Measurements from ENCODE around the gene GRK5. TPM values are rescaled to one million over a fixed set of nuclear protein-coding genes. Genes with fewer than 3 reads are reported as not detected.

GRK5 gene
- total RNA-seq, 1 experiment from 2014 or later = 29.0 TPM

GRCh38 chr10:119319920-119320258 lies 112.5 kb downstream of the GRK5 start:
- Histone ChIP-seq H3K4me3 (ENCODE audit: low read depth in 2 of 2, low read length in 2 of 2) (no peak overlapping the region), H3K36me3 (ENCODE audit: control insufficient read depth, insufficient read depth, low read length) (no peaks in the 10 kb centered on the region), H3K27ac (ENCODE audit: low read length) (peak overlapping the region; percentile 95), H3K9me3 (ENCODE audit: control insufficient read depth, insufficient read depth, low read depth, low read length) (no peaks in the 10 kb centered on the region), H3K27me3 (ENCODE audit: control insufficient read depth, insufficient read depth, low read length) (no peaks in the 10 kb centered on the region), H3K4me1 (ENCODE audit: control insufficient read depth, insufficient read depth, low read length) (peaks cover 63% of the 10 kb centered on the region)
- DNase-seq (ENCODE audit: low read depth, low spot score) (no peak), ATAC-seq (no peak)
- ChIA-PET POLR2A (interaction anchor here (0.6 kb wide), 1 partner anchor 85 kb away, joined by 4 read pairs; no protein-coding TSS in a partner anchor), CTCF (no interaction called here)
- no TSS peak for BruUV-seq (replicated peaks)
- in situ Hi-C loops (cut with HindIII; ENCODE audit: low pct_unique_long_range_greater_than_20kb, low sequenced_read_pairs) = no loop called here
- intact Hi-C loops (cut with micrococcal nuclease; ENCODE audit: unreplicated experiment) = no loop called here
- TF ChIP-seq SIN3A (IDR thresholded peaks at IDR 0.05; ENCODE audit: borderline replicate concordance, insufficient read depth, low read depth, low read length) (no peak), TCF7L2 (IDR thresholded peaks at IDR 0.05; ENCODE audit: low read depth, low read length) (no peak), POLR2AphosphoS5 (IDR thresholded peaks at IDR 0.05; ENCODE audit: low read depth, low read length) (no peak), REST (IDR thresholded peaks at IDR 0.05; ENCODE audit: insufficient read depth in 1 of 2, low read depth in 2 of 2, low read length in 1 of 2) (no peak)
- TF ChIP-seq, protein P1, sequence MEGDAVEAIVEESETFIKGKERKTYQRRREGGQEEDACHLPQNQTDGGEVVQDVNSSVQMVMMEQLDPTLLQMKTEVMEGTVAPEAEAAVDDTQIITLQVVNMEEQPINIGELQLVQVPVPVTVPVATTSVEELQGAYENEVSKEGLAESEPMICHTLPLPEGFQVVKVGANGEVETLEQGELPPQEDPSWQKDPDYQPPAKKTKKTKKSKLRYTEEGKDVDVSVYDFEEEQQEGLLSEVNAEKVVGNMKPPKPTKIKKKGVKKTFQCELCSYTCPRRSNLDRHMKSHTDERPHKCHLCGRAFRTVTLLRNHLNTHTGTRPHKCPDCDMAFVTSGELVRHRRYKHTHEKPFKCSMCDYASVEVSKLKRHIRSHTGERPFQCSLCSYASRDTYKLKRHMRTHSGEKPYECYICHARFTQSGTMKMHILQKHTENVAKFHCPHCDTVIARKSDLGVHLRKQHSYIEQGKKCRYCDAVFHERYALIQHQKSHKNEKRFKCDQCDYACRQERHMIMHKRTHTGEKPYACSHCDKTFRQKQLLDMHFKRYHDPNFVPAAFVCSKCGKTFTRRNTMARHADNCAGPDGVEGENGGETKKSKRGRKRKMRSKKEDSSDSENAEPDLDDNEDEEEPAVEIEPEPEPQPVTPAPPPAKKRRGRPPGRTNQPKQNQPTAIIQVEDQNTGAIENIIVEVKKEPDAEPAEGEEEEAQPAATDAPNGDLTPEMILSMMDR (IDR thresholded peaks at IDR 0.05) = no peak

DNA sequence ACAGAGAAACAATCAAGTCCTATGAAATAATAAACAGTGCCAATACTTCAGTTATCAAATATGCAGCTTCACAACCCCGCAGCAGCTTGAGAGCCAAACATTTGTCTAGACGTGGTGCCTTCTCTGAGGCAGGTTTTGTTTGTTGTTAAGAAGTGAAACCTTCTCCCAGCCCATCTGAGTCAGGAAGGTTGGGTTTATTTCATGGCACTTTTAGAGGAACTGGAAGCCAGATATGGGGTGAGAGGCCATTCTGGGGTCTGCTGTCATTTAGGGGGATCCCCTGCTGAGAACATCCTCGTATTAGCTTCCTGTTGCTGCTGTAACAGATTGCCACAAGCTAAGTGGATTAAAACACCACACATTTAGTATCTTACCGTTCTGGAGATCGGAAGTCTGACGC lies 113.6 kb downstream of the GRK5 start:
- POLR2A ChIA-PET = no interaction called here
- Histone ChIP-seq H3K9me3 (ENCODE audit: control insufficient read depth, insufficient read depth, low read depth, low read length) (no peaks in the 10 kb centered on the region), H3K27me3 (ENCODE audit: control insufficient read depth, insufficient read depth, low read length) (no peaks in the 10 kb centered on the region), H3K36me3 (ENCODE audit: control insufficient read depth, insufficient read depth, low read length) (no peaks in the 10 kb centered on the region), H3K4me1 (ENCODE audit: control insufficient read depth, insufficient read depth, low read length) (peaks cover 52% of the 10 kb centered on the region), H3K4me3 (ENCODE audit: low read depth in 2 of 2, low read length in 2 of 2) (no peak overlapping the region), H3K27ac (ENCODE audit: low read length) (peak overlapping the region; percentile 95)
- ATAC-seq (no peak), DNase-seq (ENCODE audit: low read depth, low spot score) (no peak)
- CTCF ChIA-PET = no interaction called here
- in situ Hi-C loops (cut with HindIII; ENCODE audit: low pct_unique_long_range_greater_than_20kb, low sequenced_read_pairs) = no loop called here
- intact Hi-C loops (cut with micrococcal nuclease; ENCODE audit: unreplicated experiment) = no loop called here
- BruUV-seq (replicated peaks) = no TSS peak
- TF ChIP-seq POLR2AphosphoS5 (IDR thresholded peaks at IDR 0.05; ENCODE audit: low read depth, low read length) = no peak
- no peak for TF ChIP-seq REST (IDR thresholded peaks at IDR 0.05; ENCODE audit: insufficient read depth in 1 of 2, low read depth in 2 of 2, low read length in 1 of 2)
- TF ChIP-seq, protein P1 (IDR thresholded peaks at IDR 0.05) = no peak
- TF ChIP-seq SIN3A (IDR thresholded peaks at IDR 0.05; ENCODE audit: borderline replicate concordance, insufficient read depth, low read depth, low read length) = no peak
- TF ChIP-seq TCF7L2 (IDR thresholded peaks at IDR 0.05; ENCODE audit: low read depth, low read length) = no peak

Measured in Panc1 (cell line).